ENCODE results near the gene ADCYAP1R1.

- TF ChIP-seq CTCF (IDR thresholded peaks at IDR 0.05) (no peak), POLR2AphosphoS5 (IDR thresholded peaks at IDR 0.05) (no peak)
Observed at GRCh38 chr7:31145339-31145738, 93.2 kb downstream of the ADCYAP1R1 start.
